Type B pancreatic cell (in vitro differentiated cells): ENCODE data around the gene ADRM1. TPM values are rescaled to one million over a fixed set of nuclear protein-coding genes. Genes with fewer than 3 reads are reported as not detected.

ENCODE experiments used
- DNase-seq: peaks from one replicate; pipeline ENCODE4 v3.0.0; 2021; ENCODE audit warnings: mixed read lengths; ENCODE audit not compliant: unreplicated experiment; ENCODE audit errors: extremely low spot score
- H3K27ac Mint-ChIP-seq: 2 replicates; pipeline ENCODE4 v1.8.0; 2021; ENCODE audit warnings: mild to moderate bottlenecking, mixed read lengths
- H3K27me3 Mint-ChIP-seq: 2 replicates; pipeline ENCODE4 v1.8.0; 2021; ENCODE audit warnings: mixed read lengths
- H3K36me3 Mint-ChIP-seq: 2 replicates; pipeline ENCODE4 v1.8.0; 2021; ENCODE audit warnings: mixed read lengths
- H3K4me1 Mint-ChIP-seq: one replicate; pipeline ENCODE4 v1.8.0; 2021; ENCODE audit warnings: mixed read lengths; ENCODE audit not compliant: unreplicated experiment
- H3K4me3 Mint-ChIP-seq: 2 replicates; pipeline ENCODE4 v1.8.0; 2021; ENCODE audit warnings: mild to moderate bottlenecking, mixed read lengths
- H3K9me3 Mint-ChIP-seq: 2 replicates; pipeline ENCODE4 v1.8.0; 2021; ENCODE audit warnings: mixed read lengths
- total RNA-seq: library from RNA; stranded (reverse); gene quantifications from 2 replicates; pipeline ENCODE4 v1.2.1, GENCODE V29; 2021; ENCODE audit warnings: low replicate concordance
- TF ChIP-seq, protein P1 (sequence below): fragments of 200-600 bp; sonication (generic); conservative IDR thresholded peaks from 2 replicates; pipeline ENCODE4 v1.5.0; 2021; ENCODE audit warnings: antibody characterized with exemption, mild to moderate bottlenecking

Gene ADRM1
- total RNA-seq, 1 donor from 2014 or later = 67.2 TPM

DNA sequence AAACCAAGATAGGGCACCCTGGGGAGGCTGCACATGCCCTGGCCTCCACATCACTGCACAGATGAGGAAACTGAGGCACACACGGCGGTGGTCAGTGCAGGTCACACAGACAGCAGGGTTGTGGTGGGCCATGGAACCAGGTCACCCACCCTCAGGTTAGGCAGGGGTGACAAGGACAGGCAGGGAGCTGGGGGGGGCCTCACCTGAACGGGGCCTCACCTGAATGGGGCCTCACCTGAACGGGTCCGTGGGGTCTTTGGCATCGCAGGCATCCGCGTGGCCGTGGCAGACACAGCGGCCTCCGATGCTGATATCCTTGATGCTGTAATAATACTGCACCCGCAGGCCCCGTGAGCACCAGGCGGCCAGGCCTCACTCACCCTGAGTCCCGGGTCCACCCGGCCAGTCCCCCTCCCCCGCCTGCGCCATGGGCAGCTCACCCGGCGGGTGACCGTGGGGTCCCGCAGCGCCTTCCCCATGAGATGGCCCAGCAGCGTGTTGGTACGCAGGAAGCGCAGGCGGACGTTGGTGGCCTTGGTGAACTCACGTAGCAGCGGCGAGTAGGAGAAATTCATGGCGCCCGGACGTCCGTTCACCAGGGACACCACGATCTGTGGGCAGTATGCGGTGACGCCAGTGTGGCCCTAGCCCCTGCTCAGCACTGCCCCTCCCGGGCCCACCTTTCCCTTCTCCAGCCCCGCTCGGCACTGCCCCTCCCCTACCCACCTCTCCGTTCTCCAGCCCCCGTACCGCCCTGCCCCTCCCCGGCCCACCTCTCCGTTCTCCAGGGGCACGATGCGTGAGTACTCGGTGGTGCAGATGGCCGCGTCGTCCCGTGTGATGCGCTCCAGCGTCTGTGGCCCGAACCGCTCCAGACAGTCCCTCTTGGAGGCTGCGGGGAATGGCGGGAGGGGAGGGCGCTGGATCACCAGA, 48.9 kb downstream of the ADRM1 start:
- DNase-seq = no peak
- H3K27ac Mint-ChIP-seq = peak overlapping the region; percentile 94
- H3K27me3 Mint-ChIP-seq = no peaks in the 10 kb centered on the region
- TF ChIP-seq, protein P1, sequence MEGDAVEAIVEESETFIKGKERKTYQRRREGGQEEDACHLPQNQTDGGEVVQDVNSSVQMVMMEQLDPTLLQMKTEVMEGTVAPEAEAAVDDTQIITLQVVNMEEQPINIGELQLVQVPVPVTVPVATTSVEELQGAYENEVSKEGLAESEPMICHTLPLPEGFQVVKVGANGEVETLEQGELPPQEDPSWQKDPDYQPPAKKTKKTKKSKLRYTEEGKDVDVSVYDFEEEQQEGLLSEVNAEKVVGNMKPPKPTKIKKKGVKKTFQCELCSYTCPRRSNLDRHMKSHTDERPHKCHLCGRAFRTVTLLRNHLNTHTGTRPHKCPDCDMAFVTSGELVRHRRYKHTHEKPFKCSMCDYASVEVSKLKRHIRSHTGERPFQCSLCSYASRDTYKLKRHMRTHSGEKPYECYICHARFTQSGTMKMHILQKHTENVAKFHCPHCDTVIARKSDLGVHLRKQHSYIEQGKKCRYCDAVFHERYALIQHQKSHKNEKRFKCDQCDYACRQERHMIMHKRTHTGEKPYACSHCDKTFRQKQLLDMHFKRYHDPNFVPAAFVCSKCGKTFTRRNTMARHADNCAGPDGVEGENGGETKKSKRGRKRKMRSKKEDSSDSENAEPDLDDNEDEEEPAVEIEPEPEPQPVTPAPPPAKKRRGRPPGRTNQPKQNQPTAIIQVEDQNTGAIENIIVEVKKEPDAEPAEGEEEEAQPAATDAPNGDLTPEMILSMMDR = no peak
- peaks cover 12% of the 10 kb centered on the region for H3K36me3 Mint-ChIP-seq
- H3K4me3 Mint-ChIP-seq = no peak overlapping the region
- peaks cover 3% of the 10 kb centered on the region for H3K9me3 Mint-ChIP-seq
- no peaks in the 10 kb centered on the region for H3K4me1 Mint-ChIP-seq

DNA sequence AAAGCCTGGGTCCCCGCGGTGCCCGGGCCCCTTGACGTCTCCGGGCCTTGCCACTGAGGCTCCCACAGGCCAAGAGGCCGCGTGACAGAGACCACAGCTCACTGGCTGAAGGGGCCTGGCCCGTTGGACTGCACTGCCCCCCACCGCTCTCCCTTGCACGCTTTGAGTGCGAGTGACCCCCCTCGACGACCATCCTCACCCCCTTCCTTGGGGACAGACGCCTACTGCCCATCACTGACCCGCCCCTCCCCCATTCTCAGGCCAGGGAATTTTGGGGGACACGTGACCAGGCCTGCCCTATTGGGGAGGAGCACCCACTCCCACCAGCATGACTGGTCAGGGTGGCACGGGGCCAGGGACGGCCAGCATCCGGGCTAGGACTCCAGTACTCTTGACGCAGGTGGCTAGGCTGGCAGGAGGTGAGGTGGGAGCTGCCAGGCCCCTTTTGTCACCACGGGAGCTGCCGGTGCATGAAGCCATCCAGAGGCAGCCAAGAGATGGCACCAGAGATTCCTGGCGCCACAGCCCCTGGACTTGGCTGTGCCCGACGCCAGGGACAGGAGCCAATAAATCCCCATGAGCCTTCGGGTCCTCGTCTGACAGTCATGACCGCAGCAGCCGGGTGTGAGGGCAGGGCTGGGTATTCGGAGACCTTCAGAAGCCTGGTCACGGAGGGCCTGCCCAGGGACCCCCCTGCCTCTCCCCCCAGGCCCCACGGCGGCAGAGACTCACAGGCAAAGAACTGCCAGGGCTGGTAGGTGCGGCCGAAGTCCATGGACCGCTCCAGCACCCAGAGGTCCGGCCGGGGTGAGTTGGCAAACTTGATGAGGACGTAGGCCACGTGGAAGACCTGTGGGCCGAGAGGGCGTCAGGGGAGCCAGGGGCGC, 49.8 kb downstream of the ADRM1 start:
- H3K4me1 Mint-ChIP-seq = no peaks in the 10 kb centered on the region
- no peak for DNase-seq
- H3K9me3 Mint-ChIP-seq = peaks cover 3% of the 10 kb centered on the region
- TF ChIP-seq, protein P1 = no peak
- peaks cover 12% of the 10 kb centered on the region for H3K36me3 Mint-ChIP-seq
- peak overlapping the region; percentile 70 for H3K27ac Mint-ChIP-seq
- H3K4me3 Mint-ChIP-seq = no peak overlapping the region
- no peaks in the 10 kb centered on the region for H3K27me3 Mint-ChIP-seq

DNA sequence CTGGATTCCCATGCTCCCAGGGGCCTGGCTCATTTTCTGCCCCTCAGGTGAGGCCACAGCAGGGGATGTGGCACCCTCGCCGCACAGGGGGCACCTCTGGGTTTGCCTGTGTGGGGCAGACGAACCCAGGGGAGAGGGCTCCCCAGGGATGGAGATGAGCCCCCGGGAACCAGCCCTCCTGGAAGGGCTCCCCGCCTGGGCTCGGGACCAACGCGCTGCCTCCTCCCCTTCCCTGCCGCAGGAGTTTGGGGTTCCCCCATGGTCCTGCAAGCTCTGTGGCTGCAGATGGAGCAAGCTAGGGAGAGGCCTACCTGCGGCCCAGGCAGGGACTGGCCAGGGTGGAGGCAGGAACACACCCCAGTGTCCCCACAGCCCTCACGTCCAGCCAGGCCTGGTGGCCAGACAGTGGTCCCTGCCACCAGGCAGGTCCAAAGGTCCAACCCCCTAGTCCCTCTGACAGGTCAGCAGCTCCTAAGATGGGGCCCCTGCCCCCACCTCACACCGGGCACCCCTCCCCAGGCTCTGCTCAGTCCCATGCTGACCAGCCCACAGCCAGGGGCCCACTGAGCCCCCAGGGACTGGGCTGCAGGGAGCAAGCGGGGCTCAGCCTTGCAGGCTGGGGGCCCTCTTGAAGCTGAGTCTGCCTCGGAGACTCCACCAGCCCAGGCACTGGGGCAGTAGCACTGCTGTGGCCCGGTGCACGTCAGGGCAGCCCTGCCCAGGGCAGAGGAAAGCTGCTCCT, 50.7 kb downstream of the ADRM1 start:
- H3K27me3 Mint-ChIP-seq = no peaks in the 10 kb centered on the region
- no peak overlapping the region for H3K4me3 Mint-ChIP-seq
- H3K27ac Mint-ChIP-seq = no peak overlapping the region
- H3K4me1 Mint-ChIP-seq = no peaks in the 10 kb centered on the region
- no peak for DNase-seq
- H3K36me3 Mint-ChIP-seq = peaks cover 8% of the 10 kb centered on the region
- TF ChIP-seq, protein P1 = no peak
- peaks cover 3% of the 10 kb centered on the region for H3K9me3 Mint-ChIP-seq

DNA sequence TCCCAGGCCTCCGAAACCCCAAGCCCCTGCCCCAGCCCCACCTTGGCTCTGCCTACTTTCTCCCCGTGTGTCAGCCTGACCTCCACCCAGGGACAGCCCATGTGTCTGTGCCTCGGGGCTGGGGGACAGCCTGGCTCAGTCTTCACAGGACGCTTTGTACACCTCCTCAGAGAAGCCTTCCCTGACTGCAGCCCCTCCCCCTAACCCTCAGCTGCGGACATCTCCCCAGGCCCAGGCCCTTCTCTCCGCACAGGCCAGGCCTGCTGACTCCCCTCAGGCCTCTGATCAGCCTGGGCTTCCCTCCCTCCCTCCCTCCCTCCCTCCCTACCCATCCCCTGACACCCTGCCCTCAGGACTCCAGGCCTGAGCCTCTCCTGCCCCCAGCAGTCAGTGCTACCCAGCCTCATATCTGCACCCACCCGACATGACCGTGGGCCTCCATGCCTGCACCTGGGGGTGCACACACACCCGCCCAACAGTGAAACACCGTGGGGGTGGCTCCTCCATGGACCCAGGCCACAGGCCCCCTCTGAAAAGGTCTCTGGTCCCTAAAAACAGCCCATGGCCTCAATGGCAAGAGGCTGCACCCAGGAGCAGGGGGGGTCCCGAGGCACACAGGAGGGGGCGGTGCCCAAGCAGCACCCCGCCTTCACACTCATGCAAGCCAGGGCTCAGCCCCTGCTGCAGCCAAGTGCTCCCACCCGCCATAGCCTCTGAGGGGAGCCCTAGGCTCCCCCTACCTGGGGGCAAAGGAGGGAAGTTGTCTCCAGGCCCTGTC, 51.4 kb downstream of the ADRM1 start:
- no peaks in the 10 kb centered on the region for H3K4me1 Mint-ChIP-seq
- peaks cover 2% of the 10 kb centered on the region for H3K9me3 Mint-ChIP-seq
- no peak overlapping the region for H3K4me3 Mint-ChIP-seq
- TF ChIP-seq, protein P1 = no peak
- peaks cover 3% of the 10 kb centered on the region for H3K36me3 Mint-ChIP-seq
- no peaks in the 10 kb centered on the region for H3K27me3 Mint-ChIP-seq
- no peak for DNase-seq
- no peak overlapping the region for H3K27ac Mint-ChIP-seq
